ENCODE results near the gene TMPRSS9. TPM values are rescaled to one million over a fixed set of nuclear protein-coding genes. Genes with fewer than 3 reads are reported as not detected.

The TMPRSS9 gene
- total RNA-seq, 1 experiment from 2014 or later = not detected

DNA sequence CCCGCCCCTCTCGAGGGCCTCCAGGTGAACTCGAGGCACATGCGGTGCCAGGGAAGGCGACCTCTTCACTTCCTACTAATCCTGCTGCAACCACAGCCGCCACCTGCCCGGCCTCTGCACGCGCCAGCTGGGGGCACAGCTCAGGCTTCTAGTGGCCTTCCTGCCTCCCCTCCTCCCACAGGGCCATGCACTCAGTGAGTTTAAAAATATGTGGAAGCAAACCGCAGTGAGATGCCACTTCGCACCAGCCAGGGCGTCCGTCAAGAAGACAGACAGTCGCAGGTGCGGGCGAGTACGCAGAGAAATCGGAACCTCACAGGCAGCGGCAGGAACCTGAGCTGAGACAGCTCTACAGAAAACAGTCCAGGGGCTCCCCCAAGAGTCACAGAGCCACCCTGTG is 86.3 kb downstream of the TMPRSS9 start:
- no peak for TF ChIP-seq EZH2 (IDR thresholded peaks at IDR 0.05; ENCODE audit: borderline replicate concordance, low read depth, low read length, poor library complexity, severe bottlenecking)
- TF ChIP-seq, protein P1, sequence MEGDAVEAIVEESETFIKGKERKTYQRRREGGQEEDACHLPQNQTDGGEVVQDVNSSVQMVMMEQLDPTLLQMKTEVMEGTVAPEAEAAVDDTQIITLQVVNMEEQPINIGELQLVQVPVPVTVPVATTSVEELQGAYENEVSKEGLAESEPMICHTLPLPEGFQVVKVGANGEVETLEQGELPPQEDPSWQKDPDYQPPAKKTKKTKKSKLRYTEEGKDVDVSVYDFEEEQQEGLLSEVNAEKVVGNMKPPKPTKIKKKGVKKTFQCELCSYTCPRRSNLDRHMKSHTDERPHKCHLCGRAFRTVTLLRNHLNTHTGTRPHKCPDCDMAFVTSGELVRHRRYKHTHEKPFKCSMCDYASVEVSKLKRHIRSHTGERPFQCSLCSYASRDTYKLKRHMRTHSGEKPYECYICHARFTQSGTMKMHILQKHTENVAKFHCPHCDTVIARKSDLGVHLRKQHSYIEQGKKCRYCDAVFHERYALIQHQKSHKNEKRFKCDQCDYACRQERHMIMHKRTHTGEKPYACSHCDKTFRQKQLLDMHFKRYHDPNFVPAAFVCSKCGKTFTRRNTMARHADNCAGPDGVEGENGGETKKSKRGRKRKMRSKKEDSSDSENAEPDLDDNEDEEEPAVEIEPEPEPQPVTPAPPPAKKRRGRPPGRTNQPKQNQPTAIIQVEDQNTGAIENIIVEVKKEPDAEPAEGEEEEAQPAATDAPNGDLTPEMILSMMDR (conservative IDR thresholded peaks at IDR 0.05; ENCODE audit: low read depth, low read length) = no peak
- intact Hi-C loops (cut with micrococcal nuclease; ENCODE audit: unreplicated experiment) = no loop called here
- H3K27me3 ChIP-seq (replicated peaks; ENCODE audit: insufficient read depth, low read depth, low read length, poor library complexity) = no peaks in the 10 kb centered on the region
- CTCF ChIA-PET = no interaction called here
- POLR2A ChIA-PET (ENCODE audit: low non-redundant PET) = no interaction called here
- no peaks in the 10 kb centered on the region for H3K9me3 ChIP-seq (ENCODE audit: low read depth, low read length, poor library complexity, severe bottlenecking)
- no peaks in the 10 kb centered on the region for H3K4me1 ChIP-seq (ENCODE audit: insufficient read depth, low read length, poor library complexity, severe bottlenecking)
- DNase-seq (ENCODE audit: low spot score) = no peak
- no peak overlapping the region for H3K4me3 ChIP-seq (ENCODE audit: low read depth, low read length, poor library complexity, severe bottlenecking)
- BruUV-seq (replicated peaks) = no TSS peak
- H3K27ac ChIP-seq (ENCODE audit: low read depth, low read length, poor library complexity, severe bottlenecking) = peak overlapping the region; percentile 30
- peaks cover 44% of the 10 kb centered on the region for H3K36me3 ChIP-seq (ENCODE audit: insufficient read depth, low read length, poor library complexity, severe bottlenecking)

DNA sequence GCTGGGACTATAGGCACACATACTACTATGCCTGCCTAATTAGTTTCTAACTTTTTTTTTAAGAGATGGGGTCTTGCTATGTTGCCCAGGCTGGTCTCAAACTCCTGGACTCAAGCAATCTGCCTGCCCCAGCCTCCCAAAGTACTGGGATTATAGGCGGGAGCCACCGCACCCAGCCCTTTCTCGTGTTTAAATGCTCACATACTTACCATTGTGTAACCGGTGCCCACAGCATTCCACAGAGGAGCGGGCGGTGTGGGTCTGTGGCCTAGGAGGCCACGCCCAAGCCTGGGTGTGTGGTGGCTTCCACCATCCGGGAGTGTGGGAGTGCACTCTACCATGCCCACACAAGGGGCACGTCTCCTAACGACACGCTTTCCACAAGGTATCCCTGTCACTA is 89.0 kb downstream of the TMPRSS9 start:
- Histone ChIP-seq H3K27me3 (replicated peaks; ENCODE audit: insufficient read depth, low read depth, low read length, poor library complexity) (no peaks in the 10 kb centered on the region), H3K36me3 (ENCODE audit: insufficient read depth, low read length, poor library complexity, severe bottlenecking) (peaks cover 23% of the 10 kb centered on the region), H3K27ac (ENCODE audit: low read depth, low read length, poor library complexity, severe bottlenecking) (no peak overlapping the region), H3K4me3 (ENCODE audit: low read depth, low read length, poor library complexity, severe bottlenecking) (no peak overlapping the region), H3K4me1 (ENCODE audit: insufficient read depth, low read length, poor library complexity, severe bottlenecking) (peaks cover under 1% of the 10 kb centered on the region), H3K9me3 (ENCODE audit: low read depth, low read length, poor library complexity, severe bottlenecking) (no peaks in the 10 kb centered on the region)
- no peak for DNase-seq (ENCODE audit: low spot score)
- BruUV-seq (replicated peaks) = no TSS peak
- intact Hi-C loops (cut with micrococcal nuclease; ENCODE audit: unreplicated experiment) = no loop called here
- CTCF ChIA-PET = no interaction called here
- POLR2A ChIA-PET (ENCODE audit: low non-redundant PET) = no interaction called here
- TF ChIP-seq EZH2 (IDR thresholded peaks at IDR 0.05; ENCODE audit: borderline replicate concordance, low read depth, low read length, poor library complexity, severe bottlenecking) = no peak
- TF ChIP-seq, protein P1 (conservative IDR thresholded peaks at IDR 0.05; ENCODE audit: low read depth, low read length) = no peak

DNA sequence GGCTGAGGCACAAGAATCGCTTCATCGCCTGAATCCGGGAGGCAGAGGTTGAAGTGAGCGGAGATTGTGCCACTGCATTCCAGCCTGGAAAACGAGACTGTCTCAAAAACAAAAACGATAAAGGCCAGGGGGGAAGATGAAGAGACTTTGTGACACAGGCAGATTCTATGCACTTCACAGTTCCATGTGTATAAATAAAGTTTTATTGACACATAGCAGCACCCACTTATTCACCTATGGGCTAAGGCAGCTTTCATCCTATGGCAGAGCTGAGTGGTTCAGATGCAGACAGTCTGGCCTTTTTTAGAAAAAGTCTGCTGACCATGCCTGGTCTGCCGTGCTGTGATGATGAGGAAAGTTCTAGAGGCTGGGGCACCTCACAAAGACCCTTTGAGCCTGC is 91.1 kb downstream of the TMPRSS9 start:
- no peaks in the 10 kb centered on the region for H3K27me3 ChIP-seq (replicated peaks; ENCODE audit: insufficient read depth, low read depth, low read length, poor library complexity)
- no peak for TF ChIP-seq EZH2 (IDR thresholded peaks at IDR 0.05; ENCODE audit: borderline replicate concordance, low read depth, low read length, poor library complexity, severe bottlenecking)
- TF ChIP-seq, protein P1 (conservative IDR thresholded peaks at IDR 0.05; ENCODE audit: low read depth, low read length) = no peak
- peaks cover 11% of the 10 kb centered on the region for H3K36me3 ChIP-seq (ENCODE audit: insufficient read depth, low read length, poor library complexity, severe bottlenecking)
- H3K27ac ChIP-seq (ENCODE audit: low read depth, low read length, poor library complexity, severe bottlenecking) = no peak overlapping the region
- intact Hi-C loops (cut with micrococcal nuclease; ENCODE audit: unreplicated experiment) = no loop called here
- no peak overlapping the region for H3K4me3 ChIP-seq (ENCODE audit: low read depth, low read length, poor library complexity, severe bottlenecking)
- DNase-seq (ENCODE audit: low spot score) = no peak
- ChIA-PET CTCF (no interaction called here), POLR2A (ENCODE audit: low non-redundant PET) (no interaction called here)
- peaks cover 15% of the 10 kb centered on the region for H3K4me1 ChIP-seq (ENCODE audit: insufficient read depth, low read length, poor library complexity, severe bottlenecking)
- H3K9me3 ChIP-seq (ENCODE audit: low read depth, low read length, poor library complexity, severe bottlenecking) = no peaks in the 10 kb centered on the region
- no TSS peak for BruUV-seq (replicated peaks)
